Smooth muscle cell (in vitro differentiated cells): ENCODE results near the gene IL31. TPM values are rescaled to one million over a fixed set of nuclear protein-coding genes. Genes with fewer than 3 reads are reported as not detected.

Experiments used
- DNase-seq: peaks from one replicate; lab custom pipeline; 2025; ENCODE audit not compliant: unreplicated experiment; lab: John Stamatoyannopoulos, UW
- H2AFZ ChIP-seq: fragments of 200-600 bp; sonication (generic); 2 replicates; pipeline ENCODE4 v1.6.0; 2016; ENCODE audit warnings: antibody characterized with exemption, low read depth, mild to moderate bottlenecking
- H3F3A ChIP-seq: fragments of 200-600 bp; sonication (generic); 2 replicates; pipeline ENCODE4 v1.6.0; 2017; ENCODE audit warnings: antibody characterized with exemption, low read depth
- H3K27ac ChIP-seq: fragments of 200-600 bp; sonication (generic); 2 replicates; pipeline ENCODE4 v1.5.1; 2016; ENCODE audit warnings: low read depth, mild to moderate bottlenecking
- H3K27me3 ChIP-seq: fragments of 200-600 bp; sonication (generic); 2 replicates; pipeline ENCODE4 v1.6.1; 2016; ENCODE audit warnings: low read depth, mild to moderate bottlenecking
- H3K36me3 ChIP-seq: fragments of 200-600 bp; sonication (generic); 2 replicates; pipeline ENCODE4 v1.5.1; 2016; ENCODE audit warnings: low read depth
- H3K4me1 ChIP-seq: fragments of 200-600 bp; sonication (generic); 2 replicates; pipeline ENCODE4 v1.5.1; 2016; ENCODE audit warnings: low read depth
- H3K4me2 ChIP-seq: fragments of 200-600 bp; sonication (generic); 2 replicates; pipeline ENCODE4 v1.6.0; 2016; ENCODE audit warnings: mild to moderate bottlenecking
- H3K4me3 ChIP-seq: fragments of 200-600 bp; sonication (generic); 2 replicates; pipeline ENCODE4 v1.5.1; 2016; ENCODE audit warnings: mild to moderate bottlenecking
- H3K79me2 ChIP-seq: fragments of 200-600 bp; sonication (generic); 2 replicates; pipeline ENCODE4 v1.6.0; 2016; ENCODE audit warnings: low read depth, mild to moderate bottlenecking
- H3K9ac ChIP-seq: fragments of 200-600 bp; sonication (generic); 2 replicates; pipeline ENCODE4 v1.6.0; 2016; ENCODE audit warnings: low read depth
- H3K9me3 ChIP-seq: fragments of 200-600 bp; sonication (generic); replicated peaks from 2 replicates; pipeline ENCODE4 v1.5.1; 2016; ENCODE audit warnings: low read depth
- H4K20me1 ChIP-seq: fragments of 200-600 bp; sonication (generic); 2 replicates; pipeline ENCODE4 v1.6.0; 2016; ENCODE audit warnings: low read depth
- CTCF ChIP-seq: fragments of 200-600 bp; sonication (generic); IDR thresholded peaks from 2 replicates; pipeline ENCODE4 v1.5.1; 2017; ENCODE audit warnings: borderline replicate concordance, mild to moderate bottlenecking, antibody characterized with exemption; ENCODE audit not compliant: insufficient read depth, poor library complexity, severe bottlenecking
- WGBS: methylation state at CpG from one replicate; pipeline ENCODE4 v1.1.7; 2016; ENCODE audit warnings: low lambda C conversion rate; 5-methylcytosine and 5-hydroxymethylcytosine counted together
- polyA plus RNA-seq: library from polyadenylated mRNA; unstranded; fragments of >200 nt; fragmentation: Nextera tagmentation; extraction: Ambion mirVana; gene quantifications from 2 replicates; pipeline ENCODE4 v1.2.1, GENCODE V29; 2016
- total RNA-seq: library from RNA; depleted of rRNA; stranded (reverse); fragments of >200 nt; gene quantifications from 2 replicates; pipeline ENCODE4 v1.2.3, GENCODE V29; 2014

Gene IL31
- total and polyA plus RNA-seq, 2 experiments from 2014 or later: not detected

- WGBS: 78% methylated on average over 6 of the region's 6 CpGs
- Histone ChIP-seq H3K27ac (no peak overlapping the region), H3K9me3 (no peaks in the 10 kb centered on the region), H3K27me3 (no peaks in the 10 kb centered on the region), H3K4me2 (no peak overlapping the region), H3K36me3 (no peaks in the 10 kb centered on the region), H4K20me1 (no peaks in the 10 kb centered on the region), H2AFZ (no peak overlapping the region), H3K4me1 (no peaks in the 10 kb centered on the region), H3K4me3 (no peak overlapping the region), H3K9ac (no peak overlapping the region), H3K79me2 (no peaks in the 10 kb centered on the region), H3F3A (no peaks in the 10 kb centered on the region)
- DNase-seq: no peak
- no peak for TF ChIP-seq CTCF
Observed at GRCh38 chr12:122142857-122143256, 31.2 kb downstream of the IL31 start.

- no peaks in the 10 kb centered on the region for H3K27me3 ChIP-seq
- DNase-seq: no peak
- H3K79me2 ChIP-seq: no peaks in the 10 kb centered on the region
- H3K4me1 ChIP-seq: no peaks in the 10 kb centered on the region
- H3K4me3 ChIP-seq: no peak overlapping the region
- no peaks in the 10 kb centered on the region for H4K20me1 ChIP-seq
- no peaks in the 10 kb centered on the region for H3K9me3 ChIP-seq
- TF ChIP-seq CTCF: no peak
- WGBS: 93% methylated on average over 21 of the region's 21 CpGs
- H2AFZ ChIP-seq: no peak overlapping the region
- H3K36me3 ChIP-seq: no peaks in the 10 kb centered on the region
- no peak overlapping the region for H3K4me2 ChIP-seq
- no peak overlapping the region for H3K9ac ChIP-seq
- no peak overlapping the region for H3K27ac ChIP-seq
- no peaks in the 10 kb centered on the region for H3F3A ChIP-seq
Observed at GRCh38 chr12:122141911-122142725, 31.9 kb downstream of the IL31 start.

- WGBS: 99% methylated on average over 19 of the region's 19 CpGs
Observed at GRCh38 chr12:122140467-122141257, 33.4 kb downstream of the IL31 start.

More at GRCh38 chr12:122140467-122141257, 33.4 kb downstream of the IL31 start:
- Histone ChIP-seq H3K4me3 (no peak overlapping the region), H3K9me3 (no peaks in the 10 kb centered on the region), H3K36me3 (no peaks in the 10 kb centered on the region), H3K4me1 (no peaks in the 10 kb centered on the region), H3F3A (no peaks in the 10 kb centered on the region), H3K27me3 (no peaks in the 10 kb centered on the region), H3K4me2 (no peak overlapping the region), H4K20me1 (no peaks in the 10 kb centered on the region), H3K27ac (no peak overlapping the region), H2AFZ (no peak overlapping the region), H3K79me2 (no peaks in the 10 kb centered on the region), H3K9ac (no peak overlapping the region)
- TF ChIP-seq CTCF: no peak
- no peak for DNase-seq
